Testis (tissue), 3 donors: ENCODE measurements around the gene PRR7. TPM values are rescaled to one million over a fixed set of nuclear protein-coding genes. Genes with fewer than 3 reads are reported as not detected.

Experiments
- DNase-seq: peaks from one replicate; pipeline ENCODE4 v3.0.0-alpha.2; 2019
- H3K27ac ChIP-seq, 2 donors: fragments of 200-600 bp; sonication (generic); one replicate each; pipeline ENCODE4 v1.5.1; 2019
- H3K27me3 ChIP-seq: fragments of 200-600 bp; sonication (generic); one replicate; pipeline ENCODE4 v1.5.1; 2019
- H3K36me3 ChIP-seq: fragments of 200-600 bp; sonication (generic); one replicate; pipeline ENCODE4 v1.5.1; 2017; ENCODE audit warnings: low read depth; ENCODE audit errors: missing control alignments
- H3K4me1 ChIP-seq: fragments of 200-600 bp; sonication (generic); one replicate; pipeline ENCODE4 v1.5.1; 2019
- H3K4me3 ChIP-seq, 2 donors: fragments of 200-600 bp; sonication (generic); one replicate each; pipeline ENCODE4 v1.5.1; 2017 to 2019
- H3K9me3 ChIP-seq: fragments of 200-600 bp; sonication (generic); one replicate; pipeline ENCODE4 v1.5.1; 2017
- POLR2A ChIP-seq: fragments of 450-650 bp; IDR thresholded peaks from one replicate; pipeline ENCODE4 v1.6.1; 2017; ENCODE audit warnings: antibody characterized with exemption, mild to moderate bottlenecking, moderate library complexity
- WGBS, 2 donors: methylation state at CpG; one replicate each; pipeline ENCODE4 v1.1.5; 2018; 5-methylcytosine and 5-hydroxymethylcytosine counted together
- intact Hi-C: fragments of 100-400 bp; cut with DNase I; formaldehyde crosslinking; loops from one replicate; pipeline ENCODE4 v1.15.1; 2023; ENCODE audit warnings: low total_unique reads
- polyA plus RNA-seq: library from polyadenylated mRNA; stranded (reverse); fragments of 350-450 nt; fragmentation: Illumina TruSeq; extraction: RNeasy Lipid Tissue Mini Kit (QIAGEN cat#74804); gene quantifications from one replicate; pipeline ENCODE4 v1.2.3, GENCODE V29; 2014; ENCODE audit warnings: low read depth, low replicate concordance; ENCODE audit not compliant: insufficient read depth
- total RNA-seq, 2 donors: library from RNA; depleted of rRNA; stranded (reverse); fragments of >200 nt; gene quantifications; one replicate each; pipeline ENCODE4 v1.2.3, GENCODE V29; 2016
- TF ChIP-seq, protein P1 (sequence below), 3 experiments: fragments of 450-650 bp in 2 of 3; fragments of 200-600 bp in 1 of 3; sonication (generic) in 1 of 3; IDR thresholded peaks; one replicate each; pipeline ENCODE4 v1.5.1; 2016 to 2019; ENCODE audit warnings: antibody characterized with exemption in 3 of 3, mild to moderate bottlenecking in 2 of 3, moderate library complexity in 1 of 3

PRR7 gene
- total and polyA plus RNA-seq, 3 donors from 2014 or later: 2.8 to 23.2 (median 19.9) TPM

DNA sequence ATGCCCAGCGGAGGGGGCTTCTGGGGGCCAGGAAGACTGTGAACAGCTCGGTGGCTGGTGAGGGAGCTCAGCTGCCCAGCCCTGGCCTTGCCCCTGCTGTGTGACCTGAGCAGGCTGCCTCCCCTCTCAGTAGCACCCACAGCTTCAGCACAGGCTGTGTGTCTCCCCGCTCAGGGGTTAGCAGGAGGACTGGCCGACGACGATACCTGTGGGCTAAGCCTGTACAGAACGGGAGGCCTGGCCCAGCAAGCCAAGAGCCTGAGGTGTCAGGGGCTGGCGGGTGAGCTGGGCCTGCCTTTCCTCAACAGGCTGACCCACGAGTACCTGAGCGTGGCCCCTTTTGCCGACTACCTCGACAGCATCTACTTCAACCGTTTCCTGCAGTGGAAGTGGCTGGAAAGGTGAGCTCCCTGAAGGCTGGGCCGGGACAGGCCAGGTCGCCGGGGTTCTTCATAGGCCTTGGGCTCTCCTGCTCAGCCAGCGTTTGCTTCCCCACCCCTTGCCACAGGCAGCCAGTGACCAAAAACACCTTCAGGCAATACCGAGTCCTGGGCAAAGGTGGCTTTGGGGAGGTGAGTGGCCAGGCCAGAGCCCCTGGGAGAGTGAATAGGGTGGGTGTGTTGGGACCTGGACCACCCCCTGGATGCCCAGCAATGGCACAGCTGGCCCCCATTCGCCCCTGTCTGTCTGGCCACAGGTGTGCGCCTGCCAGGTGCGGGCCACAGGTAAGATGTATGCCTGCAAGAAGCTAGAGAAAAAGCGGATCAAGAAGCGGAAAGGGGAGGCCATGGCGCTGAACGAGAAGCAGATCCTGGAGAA lies 13.6 kb upstream of the PRR7 start:
- Histone ChIP-seq H3K4me3 (no peak overlapping the region), H3K27me3 (no peaks in the 10 kb centered on the region), H3K27ac (no peak overlapping the region), H3K9me3 (no peaks in the 10 kb centered on the region), H3K4me1 (no peaks in the 10 kb centered on the region), H3K36me3 (no peaks in the 10 kb centered on the region)
- no peak for TF ChIP-seq POLR2A
- TF ChIP-seq, protein P1, sequence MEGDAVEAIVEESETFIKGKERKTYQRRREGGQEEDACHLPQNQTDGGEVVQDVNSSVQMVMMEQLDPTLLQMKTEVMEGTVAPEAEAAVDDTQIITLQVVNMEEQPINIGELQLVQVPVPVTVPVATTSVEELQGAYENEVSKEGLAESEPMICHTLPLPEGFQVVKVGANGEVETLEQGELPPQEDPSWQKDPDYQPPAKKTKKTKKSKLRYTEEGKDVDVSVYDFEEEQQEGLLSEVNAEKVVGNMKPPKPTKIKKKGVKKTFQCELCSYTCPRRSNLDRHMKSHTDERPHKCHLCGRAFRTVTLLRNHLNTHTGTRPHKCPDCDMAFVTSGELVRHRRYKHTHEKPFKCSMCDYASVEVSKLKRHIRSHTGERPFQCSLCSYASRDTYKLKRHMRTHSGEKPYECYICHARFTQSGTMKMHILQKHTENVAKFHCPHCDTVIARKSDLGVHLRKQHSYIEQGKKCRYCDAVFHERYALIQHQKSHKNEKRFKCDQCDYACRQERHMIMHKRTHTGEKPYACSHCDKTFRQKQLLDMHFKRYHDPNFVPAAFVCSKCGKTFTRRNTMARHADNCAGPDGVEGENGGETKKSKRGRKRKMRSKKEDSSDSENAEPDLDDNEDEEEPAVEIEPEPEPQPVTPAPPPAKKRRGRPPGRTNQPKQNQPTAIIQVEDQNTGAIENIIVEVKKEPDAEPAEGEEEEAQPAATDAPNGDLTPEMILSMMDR (IDR thresholded peaks at IDR 0.05): no peak
- WGBS, 2 donors: 93 to 94% methylated on average over 17 to 25 of the region's 25 CpGs
- no peak for DNase-seq
- intact Hi-C loops: no loop called here

DNA sequence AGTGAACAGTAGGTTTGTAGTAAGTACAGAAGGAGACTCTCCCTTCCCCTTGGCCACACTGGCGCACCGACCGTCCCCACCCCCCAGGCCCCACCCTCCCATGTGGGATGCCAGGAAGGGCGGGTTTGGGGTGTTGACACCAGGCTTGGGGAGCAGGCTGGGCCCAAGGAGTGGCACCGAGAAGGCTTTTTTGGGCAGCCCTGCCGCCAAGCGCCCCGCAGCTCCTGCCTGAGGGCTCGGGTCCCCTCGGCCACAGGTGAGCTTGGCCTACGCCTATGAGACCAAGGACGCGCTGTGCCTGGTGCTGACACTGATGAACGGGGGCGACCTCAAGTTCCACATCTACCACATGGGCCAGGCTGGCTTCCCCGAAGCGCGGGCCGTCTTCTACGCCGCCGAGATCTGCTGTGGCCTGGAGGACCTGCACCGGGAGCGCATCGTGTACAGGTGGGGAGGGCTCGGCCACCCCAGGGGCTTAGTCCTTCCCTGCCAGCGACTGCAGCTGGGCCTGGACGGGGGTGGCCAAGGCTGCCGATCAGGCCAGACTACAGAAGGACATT lies 12.9 kb upstream of the PRR7 start:
- Histone ChIP-seq H3K4me3 (no peak overlapping the region), H3K4me1 (no peaks in the 10 kb centered on the region), H3K27ac (no peak overlapping the region), H3K27me3 (no peaks in the 10 kb centered on the region), H3K9me3 (no peaks in the 10 kb centered on the region), H3K36me3 (no peaks in the 10 kb centered on the region)
- DNase-seq: no peak
- intact Hi-C loops: no loop called here
- TF ChIP-seq POLR2A: no peak
- TF ChIP-seq, protein P1 (IDR thresholded peaks at IDR 0.05): no peak
- WGBS, 2 donors: 89 to 94% methylated on average over 19 to 29 of the region's 29 CpGs

DNA sequence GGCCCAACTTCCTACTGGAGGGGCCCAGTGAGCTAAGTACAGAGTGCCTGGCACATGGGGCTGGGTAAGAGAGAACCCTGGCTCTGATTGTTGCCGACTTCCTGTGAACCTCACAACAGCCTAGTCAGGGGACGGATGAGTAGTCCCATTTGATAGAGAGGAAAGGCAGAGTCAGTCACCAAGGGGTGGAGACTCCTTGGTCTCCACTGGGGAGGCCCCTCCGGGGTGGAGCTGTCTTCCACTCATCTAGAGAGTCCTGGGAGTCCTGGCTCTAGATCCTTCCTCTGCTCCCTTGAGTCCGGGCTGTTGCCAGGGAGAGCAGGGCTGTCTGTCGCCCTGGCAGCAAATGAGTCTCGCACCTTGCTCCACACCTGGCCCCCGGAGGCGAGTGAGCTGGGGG lies 12.2 kb upstream of the PRR7 start:
- 82 to 90% methylated on average over 2 to 8 of the region's 8 CpGs for WGBS, 2 donors
- intact Hi-C loops: no loop called here

DNA sequence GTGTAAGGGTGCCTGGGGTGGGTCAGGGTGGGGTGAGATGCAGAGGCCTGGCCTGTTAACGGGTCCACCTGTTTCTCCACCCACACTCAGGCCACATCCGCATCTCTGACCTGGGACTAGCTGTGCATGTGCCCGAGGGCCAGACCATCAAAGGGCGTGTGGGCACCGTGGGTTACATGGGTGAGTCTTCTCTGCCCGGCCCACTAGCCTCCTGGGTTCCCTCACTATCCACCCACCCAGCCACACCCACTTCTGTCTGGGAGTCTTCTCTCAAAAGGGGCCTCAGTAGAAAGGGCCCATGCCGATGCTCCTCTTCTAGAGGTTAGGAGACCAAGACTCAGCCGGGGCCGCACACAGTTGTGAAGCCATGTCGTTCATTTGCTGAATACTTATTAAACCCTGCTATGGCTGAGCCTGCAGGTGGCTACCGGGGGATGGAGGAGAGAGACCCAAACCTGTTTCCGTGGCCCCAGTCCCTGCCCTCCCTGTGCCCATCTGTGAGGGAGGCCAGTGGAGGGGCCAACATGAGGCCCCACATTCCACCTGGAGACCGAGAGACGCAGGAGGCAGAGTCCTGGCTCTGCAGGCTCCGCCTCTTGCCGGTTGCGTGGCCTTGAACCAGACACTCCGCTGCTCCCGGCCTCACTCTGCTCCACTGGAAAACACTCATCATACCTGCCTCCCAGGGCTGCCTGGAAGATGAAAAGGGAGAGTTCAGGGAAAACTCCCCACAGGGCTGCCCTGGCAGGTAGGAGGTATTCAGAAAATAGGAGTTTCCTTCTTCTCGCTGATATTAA lies 11.5 kb upstream of the PRR7 start:
- no peak overlapping the region for H3K27ac ChIP-seq
- no peaks in the 10 kb centered on the region for H3K27me3 ChIP-seq
- DNase-seq: no peak
- WGBS, 2 donors: 80 to 91% methylated on average over 16 to 20 of the region's 20 CpGs
- no peaks in the 10 kb centered on the region for H3K4me1 ChIP-seq
- intact Hi-C loops: no loop called here
- no peak overlapping the region for H3K4me3 ChIP-seq
- no peaks in the 10 kb centered on the region for H3K9me3 ChIP-seq
- no peaks in the 10 kb centered on the region for H3K36me3 ChIP-seq
- TF ChIP-seq, protein P1 (IDR thresholded peaks at IDR 0.05): no peak
- no peak for TF ChIP-seq POLR2A

More for the DNA sequence above, 12.2 kb upstream of the PRR7 start:
- no peak for DNase-seq
- H3K36me3 ChIP-seq: no peaks in the 10 kb centered on the region
- H3K9me3 ChIP-seq: no peaks in the 10 kb centered on the region
- H3K4me3 ChIP-seq: no peak overlapping the region
- no peak overlapping the region for H3K27ac ChIP-seq
- TF ChIP-seq, protein P1 (IDR thresholded peaks at IDR 0.05): no peak
- TF ChIP-seq POLR2A: no peak
- H3K4me1 ChIP-seq: no peaks in the 10 kb centered on the region
- no peaks in the 10 kb centered on the region for H3K27me3 ChIP-seq
